HG03103 (cell line): ENCODE data around the gene NXN.
"Not testable (repeated sequence)": the region's sequence is repeated elsewhere in the genome, so short reads cannot be mapped to it uniquely, and the experiment has no call there.

ENCODE experiments used
- ATAC-seq: cut with Tn5 transposase; IDR thresholded peaks from one replicate; pipeline ENCODE4 v1.9.1; 2021; ENCODE audit warnings: low read depth; ENCODE audit not compliant: unreplicated experiment

Gene NXN

GRCh38 chr17:806781-807522, 172.6 kb downstream of the NXN start:
- ATAC-seq: no peak

GRCh38 chr17:806346-806745, 173.2 kb downstream of the NXN start:
- no peak for ATAC-seq

DNA sequence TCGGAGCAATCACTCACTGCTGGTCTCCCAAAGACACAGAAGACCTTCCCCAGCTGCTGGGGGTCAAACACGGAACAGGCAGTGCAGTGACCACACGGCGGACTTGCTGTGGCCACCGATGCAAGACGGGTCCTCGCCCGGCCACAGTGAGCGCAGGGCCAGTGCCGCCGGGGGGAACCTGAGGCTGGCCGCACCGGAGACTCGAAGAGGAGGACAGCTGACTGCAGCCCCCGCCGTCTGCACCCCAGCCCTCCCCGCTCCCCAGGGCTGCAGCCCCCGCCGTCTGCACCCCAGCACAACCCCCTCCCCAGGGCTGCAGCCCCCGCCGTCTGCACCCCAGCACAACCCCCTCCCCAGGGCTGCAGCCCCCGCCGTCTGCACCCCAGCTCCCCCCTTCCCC, 173.7 kb downstream of the NXN start:
- ATAC-seq: not testable (repeated sequence)

GRCh38 chr17:804541-805435, 174.8 kb downstream of the NXN start:
- no peak for ATAC-seq

DNA sequence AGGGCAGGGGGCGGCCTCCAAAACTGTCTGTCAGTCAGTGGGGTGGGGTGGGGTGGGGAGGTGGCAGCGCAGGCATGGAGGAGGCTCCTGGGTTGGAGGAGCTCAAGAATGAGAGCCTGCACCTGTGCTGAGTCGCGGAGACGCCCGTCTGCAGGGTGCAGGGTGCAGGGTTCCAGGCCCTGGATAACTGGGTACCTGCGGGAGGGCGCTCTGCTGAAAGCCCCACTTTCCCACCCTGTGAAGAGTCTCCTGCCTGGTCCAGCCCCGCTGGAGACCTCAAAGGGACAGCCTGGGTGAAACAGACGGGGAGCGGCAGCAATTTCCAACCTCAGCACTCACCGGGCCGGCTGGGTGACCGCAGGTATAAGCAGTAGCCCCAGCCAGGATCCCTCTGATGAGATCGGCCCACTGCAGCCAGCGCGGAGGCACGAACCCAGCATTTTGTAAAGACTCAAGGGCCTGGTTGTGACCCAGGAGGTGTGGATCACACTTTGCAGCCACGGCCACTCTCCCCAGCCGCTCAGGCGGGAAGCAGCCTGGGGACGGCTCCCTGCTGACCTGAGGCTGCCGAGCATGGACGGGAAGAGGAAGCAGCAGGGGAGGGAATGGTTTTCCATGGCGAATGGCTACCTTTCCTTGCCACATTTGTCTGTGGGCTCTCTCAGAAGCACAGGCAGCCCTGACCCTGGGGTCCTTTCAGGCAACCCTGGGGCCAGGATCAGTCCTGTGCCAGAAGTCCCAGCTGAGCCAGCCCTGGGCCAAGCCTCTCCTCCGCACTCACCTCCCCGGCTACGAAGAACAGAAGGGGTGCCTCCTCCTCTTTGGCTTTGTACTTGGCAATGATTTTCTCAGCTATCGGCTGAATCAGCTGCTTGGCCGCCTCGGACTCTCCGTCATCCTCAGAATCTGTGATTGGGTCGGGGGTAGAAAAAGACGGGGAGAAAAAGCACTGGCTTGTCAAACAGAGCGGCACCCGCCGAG, 176.4 kb downstream of the NXN start:
- no peak for ATAC-seq

DNA sequence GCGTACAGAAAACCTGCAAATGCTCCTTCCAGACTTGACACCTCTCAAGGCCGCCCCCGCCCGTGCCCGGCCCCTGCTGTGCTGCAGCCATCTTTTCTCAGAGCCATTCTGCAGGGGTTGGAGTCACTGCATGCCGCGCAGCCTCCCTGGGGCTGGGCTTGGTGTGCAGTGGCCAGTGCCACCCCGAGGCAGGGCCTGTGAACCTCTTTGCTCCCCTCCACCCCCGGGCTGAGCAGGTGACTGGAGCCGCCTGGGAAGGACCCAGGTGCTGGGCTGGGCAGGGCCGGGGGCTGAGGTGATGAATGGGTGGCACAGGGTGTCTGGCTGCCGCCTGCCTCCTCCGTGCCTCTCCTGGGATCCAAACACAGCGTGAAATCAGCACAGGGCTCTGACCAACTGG, 177.1 kb downstream of the NXN start:
- ATAC-seq: no peak

DNA sequence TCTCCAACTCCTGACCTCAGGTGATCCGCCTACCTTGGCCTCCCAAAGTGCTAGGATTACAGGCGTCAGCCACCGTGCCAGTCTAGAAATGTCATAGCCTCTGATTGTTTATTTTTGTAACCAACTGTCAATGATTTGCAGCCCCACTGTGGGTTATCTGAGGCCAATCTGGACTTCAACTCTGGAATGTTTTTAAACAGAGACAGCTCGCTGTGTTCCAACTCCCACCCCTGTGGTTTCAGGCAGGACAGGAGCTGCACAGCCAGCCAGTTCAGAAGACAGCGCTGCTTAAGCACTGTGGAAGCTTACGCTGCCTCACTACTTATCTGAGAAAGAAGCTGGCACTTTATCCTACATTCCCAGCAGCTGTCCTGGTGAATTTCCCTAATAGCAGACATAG, 177.9 kb downstream of the NXN start:
- ATAC-seq: no peak

- ATAC-seq: no peak
Observed at GRCh38 chr17:800446-801242, 178.9 kb downstream of the NXN start.

GRCh38 chr17:799261-799660, 180.3 kb downstream of the NXN start:
- ATAC-seq: no peak

DNA sequence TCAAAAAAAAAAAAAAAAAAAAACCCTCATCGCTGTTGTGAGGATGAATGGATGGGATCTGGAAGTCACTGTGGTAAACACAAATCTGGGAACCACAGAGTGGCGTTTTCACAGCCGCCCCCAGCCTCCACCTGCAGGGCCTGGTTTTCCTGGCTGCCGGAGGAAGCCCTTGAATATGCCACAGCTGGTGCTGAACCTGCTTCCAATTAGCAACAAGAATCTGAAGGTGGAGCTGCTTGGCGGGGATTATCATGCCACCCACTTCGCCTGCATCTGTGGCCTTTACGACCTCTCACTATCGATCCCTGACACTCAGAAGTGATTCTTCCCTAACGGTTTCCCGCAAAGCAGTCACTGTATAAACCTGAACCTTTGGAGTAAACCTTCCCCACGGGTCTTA, 181.3 kb downstream of the NXN start:
- no peak for ATAC-seq

- ATAC-seq: no peak
Observed at GRCh38 chr17:797236-797840, 182.2 kb downstream of the NXN start.

DNA sequence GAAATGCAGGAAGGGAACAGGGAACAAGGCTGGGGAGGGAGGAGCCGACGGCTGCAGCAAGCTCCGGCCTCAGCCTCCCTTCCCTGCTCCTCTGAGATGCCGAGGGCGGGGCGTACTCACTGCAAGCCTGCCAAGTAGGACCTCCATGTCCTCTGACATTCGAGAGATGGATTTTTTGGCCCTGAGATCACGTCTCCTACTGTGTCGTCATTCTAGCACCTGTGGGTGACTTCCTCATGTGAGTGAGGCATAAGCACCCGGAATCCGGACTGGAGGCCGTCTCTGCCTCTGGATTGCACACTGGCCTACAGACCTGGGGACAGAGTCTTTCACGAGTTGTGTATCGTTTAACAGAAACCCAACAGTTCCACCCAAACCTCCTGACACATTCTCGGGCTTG, 183.0 kb downstream of the NXN start:
- no peak for ATAC-seq

DNA sequence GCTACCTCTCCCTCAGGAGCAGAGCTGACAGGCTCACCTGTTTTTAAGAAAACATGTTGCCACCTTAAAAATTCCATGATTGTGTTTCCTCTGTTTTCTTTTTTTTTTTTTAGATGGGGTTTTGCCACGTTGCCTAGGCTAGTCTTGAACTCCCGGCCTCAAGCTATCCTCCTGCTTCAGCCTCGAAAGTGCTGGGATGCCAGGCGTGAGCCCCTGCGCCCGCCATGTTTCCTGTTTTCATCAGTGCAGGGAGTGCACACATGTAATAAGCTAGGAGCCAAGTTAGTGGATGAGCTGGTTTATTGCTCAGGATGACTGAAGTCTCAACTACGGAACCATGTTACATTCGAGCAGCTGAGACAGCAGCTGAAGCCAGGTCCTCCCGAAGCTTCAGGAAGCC, 183.9 kb downstream of the NXN start:
- no peak for ATAC-seq

- ATAC-seq: no peak
Observed at GRCh38 chr17:795276-795675, 184.3 kb downstream of the NXN start.

GRCh38 chr17:794876-795275, 184.7 kb downstream of the NXN start:
- ATAC-seq: no peak

DNA sequence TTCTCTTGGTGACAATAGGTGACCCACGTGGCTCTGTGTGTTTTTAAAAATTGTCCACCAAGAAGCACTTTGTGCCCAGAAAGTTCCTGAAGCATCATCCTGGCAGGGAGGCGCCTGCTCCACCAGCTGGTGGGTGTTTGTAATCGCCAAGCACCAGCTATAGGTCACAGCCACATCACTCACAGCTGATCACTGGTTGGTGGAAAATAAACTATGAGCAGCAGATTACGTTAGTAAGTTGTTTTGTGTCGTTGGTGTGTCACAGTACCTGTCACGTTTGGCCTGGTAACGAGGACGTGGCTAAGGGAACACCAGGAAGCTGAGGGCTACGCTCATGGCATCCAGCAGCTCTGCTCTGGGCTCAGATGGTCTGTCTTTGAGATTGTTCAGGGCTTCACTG, 187.3 kb downstream of the NXN start:
- ATAC-seq: no peak

DNA sequence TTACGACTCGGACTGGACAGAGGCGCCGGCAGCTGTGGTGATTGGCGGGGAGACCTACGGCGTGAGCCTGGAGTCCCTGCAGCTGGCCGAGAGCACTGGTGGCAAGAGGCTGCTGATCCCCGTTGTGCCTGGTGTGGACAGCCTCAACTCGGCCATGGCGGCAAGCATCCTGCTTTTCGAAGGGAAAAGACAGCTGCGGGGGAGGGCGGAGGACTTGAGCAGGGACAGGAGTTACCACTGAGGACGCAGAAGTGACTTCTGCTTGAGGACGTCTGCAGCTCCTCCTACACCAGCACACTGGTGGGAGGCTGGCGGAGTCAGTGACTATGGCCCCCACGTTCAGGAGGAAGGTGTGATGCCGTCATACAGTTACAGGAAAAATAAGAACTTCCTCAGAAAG, 187.7 kb downstream of the NXN start:
- no peak for ATAC-seq

DNA sequence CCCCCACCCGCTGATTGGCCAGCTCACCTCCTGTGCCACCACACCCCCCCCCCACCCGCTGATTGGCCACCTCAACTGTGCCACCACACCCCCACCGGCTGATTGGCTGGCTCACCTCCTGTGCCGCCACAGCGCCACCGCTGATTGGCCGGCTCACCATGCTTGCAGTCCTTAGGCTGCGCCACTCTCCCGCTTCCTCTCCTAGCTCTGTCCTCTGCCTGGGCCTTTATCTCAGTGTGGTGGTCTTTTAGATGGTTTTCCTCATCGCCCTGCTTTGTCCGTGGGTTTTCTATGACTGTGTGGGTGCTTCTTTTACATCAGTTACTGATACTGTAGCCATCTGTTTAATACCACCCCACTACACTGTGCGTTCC, 188.7 kb downstream of the NXN start:
- ATAC-seq: not testable (repeated sequence)
